Caco-2 (cell line): ENCODE results near the gene KLHL11. TPM values are rescaled to one million over a fixed set of nuclear protein-coding genes. Genes with fewer than 3 reads are reported as not detected.
"Not testable (repeated sequence)": the region's sequence is repeated elsewhere in the genome, so short reads cannot be mapped to it uniquely, and the experiment has no call there.

Experiments
- BruUV-seq: library from RNA; stranded (reverse); fragments of 400-500 nt; replicated peaks from 2 replicates; lab custom pipeline; 2021; lab: Mats Ljungman, UMichigan
- CTCF ChIA-PET: fragments of 300-600 bp; sonication (Branson Sonifier 250); formaldehyde crosslinking; loops from one replicate; lab custom pipeline; 2022; ENCODE audit warnings: antibody characterized with exemption; lab: Charles Lee
- POLR2A ChIA-PET: fragments of 300-600 bp; sonication (Branson Sonifier 250); formaldehyde crosslinking; loops from one replicate; lab custom pipeline; 2022; ENCODE audit warnings: antibody characterized with exemption; lab: Charles Lee
- DNase-seq, 2 experiments: peaks; one replicate each; pipeline versions ENCODE4 v3.0.0 to v3.0.0-alpha.2; 2020 to 2022
- H3K27me3 ChIP-seq: replicated peaks from 2 replicates; pipeline ENCODE4 v1.6.0; 2011; ENCODE audit warnings: low read length; ENCODE audit not compliant: control insufficient read depth, insufficient read depth
- H3K36me3 ChIP-seq: 2 replicates; pipeline ENCODE4 v1.5.1; 2011; ENCODE audit warnings: low read length; ENCODE audit not compliant: control insufficient read depth, insufficient read depth
- H3K4me1 ChIP-seq: fragments of 250-450 bp; sonication (Bioruptor Pico); 2 replicates; pipeline ENCODE4 v1.5.1; 2020; ENCODE audit warnings: mild to moderate bottlenecking
- H3K4me3 ChIP-seq: 2 replicates; pipeline ENCODE4 v1.5.1; 2011; ENCODE audit warnings: low read depth, mild to moderate bottlenecking, control low read depth, low read length
- H3K9me3 ChIP-seq: fragments of 250-450 bp; sonication (Bioruptor Pico); 2 replicates; pipeline ENCODE4 v1.5.1; 2020; ENCODE audit warnings: mild to moderate bottlenecking, moderate library complexity
- H3K27ac Mint-ChIP-seq: one replicate; pipeline ENCODE4 v1.8.0; 2022; ENCODE audit warnings: mixed read lengths; ENCODE audit not compliant: unreplicated experiment
- H3K27me3 Mint-ChIP-seq: one replicate; pipeline ENCODE4 v1.8.0; 2022; ENCODE audit warnings: mixed read lengths; ENCODE audit not compliant: insufficient read depth, unreplicated experiment
- H3K36me3 Mint-ChIP-seq: one replicate; pipeline ENCODE4 v1.8.0; 2022; ENCODE audit warnings: mild to moderate bottlenecking, mixed read lengths; ENCODE audit not compliant: insufficient read depth, unreplicated experiment
- H3K4me1 Mint-ChIP-seq: one replicate; pipeline ENCODE4 v1.8.0; 2022; ENCODE audit warnings: low read depth, mixed read lengths; ENCODE audit not compliant: unreplicated experiment
- H3K4me3 Mint-ChIP-seq: one replicate; pipeline ENCODE4 v1.8.0; 2022; ENCODE audit warnings: mild to moderate bottlenecking, moderate library complexity, mixed read lengths; ENCODE audit not compliant: unreplicated experiment
- H3K9me3 Mint-ChIP-seq: one replicate; pipeline ENCODE4 v1.8.0; 2022; ENCODE audit warnings: mixed read lengths; ENCODE audit not compliant: unreplicated experiment
- CTCF ChIP-seq, 2 experiments: fragments of 200-600 bp in 1 of 2; IDR thresholded peaks; 1 replicate in 1 of 2; 2 replicates in 1 of 2; pipeline versions ENCODE4 v1.5.1 to v1.8.0; 2011 to 2022; ENCODE audit warnings: antibody characterized with exemption in 1 of 2, control low read depth in 1 of 2, inconsistent platforms in 1 of 2, low read depth in 1 of 2, low read length in 1 of 2, mild to moderate bottlenecking in 1 of 2, moderate library complexity in 1 of 2; ENCODE audit not compliant: insufficient read depth in 1 of 2, severe bottlenecking in 1 of 2, unreplicated experiment in 1 of 2
- intact Hi-C: fragments of 100-400 bp; cut with micrococcal nuclease; formaldehyde crosslinking; loops from one replicate; pipeline ENCODE4 v1.10.0; 2022; ENCODE audit not compliant: unreplicated experiment
- total RNA-seq: library from RNA; stranded (reverse); gene quantifications from 2 replicates; pipeline ENCODE4 v1.2.3, GENCODE V29; 2022

The KLHL11 gene
- total RNA-seq, 1 experiment from 2014 or later = 22.2 TPM

GRCh38 chr17:41860254-41860931 lies 4.8 kb downstream of the KLHL11 start:
- Mint-ChIP-seq H3K27me3 (no peaks in the 10 kb centered on the region), H3K4me3 (no peak overlapping the region), H3K27ac (no peak overlapping the region), H3K36me3 (peaks cover 20% of the 10 kb centered on the region), H3K9me3 (no peaks in the 10 kb centered on the region), H3K4me1 (peaks cover 7% of the 10 kb centered on the region)
- Histone ChIP-seq H3K9me3 (no peaks in the 10 kb centered on the region), H3K4me3 (no peak overlapping the region), H3K27me3 (no peaks in the 10 kb centered on the region), H3K4me1 (peaks cover 10% of the 10 kb centered on the region), H3K36me3 (no peaks in the 10 kb centered on the region; the same call in 1 of the 2 replicates)
- no peak for DNase-seq
- ChIA-PET CTCF (interaction anchor here (0.6 kb wide), 1 partner anchor 47 kb away, joined by 3 read pairs; no protein-coding TSS in a partner anchor), POLR2A (interaction anchor here (0.5 kb wide), 1 partner anchor 37 kb away, joined by 3 read pairs; no protein-coding TSS in a partner anchor)
- BruUV-seq = no TSS peak
- intact Hi-C loops = no loop called here
- no peak for TF ChIP-seq CTCF (IDR thresholded peaks at IDR 0.05; ENCODE audit: insufficient read depth in 1 of 2, low read depth in 1 of 2, low read length in 1 of 2, severe bottlenecking in 1 of 2, unreplicated experiment in 1 of 2)

DNA sequence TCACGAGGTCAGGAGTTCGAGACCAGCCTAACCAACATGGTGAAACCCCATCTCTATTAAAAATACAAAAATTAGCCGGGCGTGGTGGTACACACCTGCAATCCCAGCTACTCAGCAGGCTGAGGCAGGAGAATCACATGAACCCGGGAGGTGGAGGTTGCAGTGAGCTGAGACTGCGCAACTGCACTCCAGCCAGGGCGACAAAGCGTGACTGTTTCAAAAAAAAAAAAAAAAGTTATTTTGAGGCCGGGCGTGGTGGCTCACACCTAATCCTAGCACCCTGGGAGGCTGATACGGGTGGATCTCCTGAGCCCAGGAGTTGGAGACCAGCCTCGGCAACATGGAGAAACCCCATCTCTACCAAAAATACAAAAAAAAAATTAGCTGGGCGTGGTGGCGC lies 13.8 kb downstream of the KLHL11 start:
- H3K36me3 ChIP-seq, H3K27me3 ChIP-seq, H3K9me3 Mint-ChIP-seq, H3K4me3 ChIP-seq, H3K27ac Mint-ChIP-seq, CTCF ChIA-PET, H3K4me1 ChIP-seq, H3K27me3 Mint-ChIP-seq, H3K9me3 ChIP-seq, intact Hi-C loops, BruUV-seq, DNase-seq, H3K4me3 Mint-ChIP-seq, POLR2A ChIA-PET, H3K4me1 Mint-ChIP-seq: not testable (repeated sequence)
- H3K36me3 Mint-ChIP-seq = peaks cover 55% of the 10 kb centered on the region

DNA sequence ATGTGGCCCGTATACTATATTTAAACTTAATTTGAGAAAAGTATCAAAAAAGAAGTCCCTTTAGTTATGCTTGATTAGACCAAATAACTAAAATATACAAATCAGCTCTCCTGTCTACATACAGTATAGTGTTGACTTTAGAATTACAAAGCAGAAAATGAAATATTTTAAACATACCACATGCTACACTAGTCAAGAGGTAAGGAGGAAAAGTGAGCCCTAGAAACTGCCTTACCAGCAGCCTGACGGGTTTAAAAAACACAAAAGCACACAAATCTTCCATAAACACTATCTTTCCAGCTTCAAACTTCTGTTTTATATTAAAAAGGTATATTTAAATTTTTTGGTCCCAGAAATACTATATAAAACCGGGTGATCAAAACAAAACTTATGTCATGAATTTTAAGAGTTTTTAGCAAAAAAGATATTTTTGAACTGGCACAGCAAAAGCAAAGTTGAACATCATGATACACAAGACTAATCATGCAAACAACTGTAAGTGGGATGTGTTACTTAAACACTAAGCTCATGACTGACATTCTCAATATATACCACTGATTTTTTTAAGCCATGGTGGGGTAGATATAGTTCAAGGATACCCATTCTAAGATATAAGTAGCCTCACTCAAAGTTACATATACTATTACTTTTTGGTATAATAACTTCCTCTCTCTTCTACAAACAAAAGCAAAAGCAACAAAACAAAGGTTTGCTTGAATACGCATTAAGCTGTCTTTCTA lies 15.8 kb downstream of the KLHL11 start:
- Mint-ChIP-seq H3K9me3 (no peaks in the 10 kb centered on the region), H3K4me1 (no peaks in the 10 kb centered on the region), H3K27me3 (no peaks in the 10 kb centered on the region), H3K4me3 (no peak overlapping the region), H3K27ac (no peak overlapping the region), H3K36me3 (peaks cover 40% of the 10 kb centered on the region)
- POLR2A ChIA-PET = interaction anchor here (0.9 kb wide), 1 partner anchor 108 kb away, joined by 3 read pairs; no protein-coding TSS in a partner anchor
- no peaks in the 10 kb centered on the region for H3K9me3 ChIP-seq
- no peaks in the 10 kb centered on the region; the same call in 1 of the 2 replicates for H3K36me3 ChIP-seq
- no peaks in the 10 kb centered on the region for H3K27me3 ChIP-seq
- no peak for TF ChIP-seq CTCF (IDR thresholded peaks at IDR 0.05; ENCODE audit: insufficient read depth in 1 of 2, low read depth in 1 of 2, low read length in 1 of 2, severe bottlenecking in 1 of 2, unreplicated experiment in 1 of 2)
- H3K4me1 ChIP-seq = no peaks in the 10 kb centered on the region
- no peak overlapping the region for H3K4me3 ChIP-seq
- CTCF ChIA-PET = no interaction called here
- intact Hi-C loops = no loop called here
- no peak for DNase-seq
- BruUV-seq = no TSS peak
